Measurements from ENCODE around the gene ADH4. TPM values are rescaled to one million over a fixed set of nuclear protein-coding genes. Genes with fewer than 3 reads are reported as not detected.

The ADH4 gene
- total RNA-seq, 2 donors from 2014 or later = 0.82 to 1.5 TPM

DNA sequence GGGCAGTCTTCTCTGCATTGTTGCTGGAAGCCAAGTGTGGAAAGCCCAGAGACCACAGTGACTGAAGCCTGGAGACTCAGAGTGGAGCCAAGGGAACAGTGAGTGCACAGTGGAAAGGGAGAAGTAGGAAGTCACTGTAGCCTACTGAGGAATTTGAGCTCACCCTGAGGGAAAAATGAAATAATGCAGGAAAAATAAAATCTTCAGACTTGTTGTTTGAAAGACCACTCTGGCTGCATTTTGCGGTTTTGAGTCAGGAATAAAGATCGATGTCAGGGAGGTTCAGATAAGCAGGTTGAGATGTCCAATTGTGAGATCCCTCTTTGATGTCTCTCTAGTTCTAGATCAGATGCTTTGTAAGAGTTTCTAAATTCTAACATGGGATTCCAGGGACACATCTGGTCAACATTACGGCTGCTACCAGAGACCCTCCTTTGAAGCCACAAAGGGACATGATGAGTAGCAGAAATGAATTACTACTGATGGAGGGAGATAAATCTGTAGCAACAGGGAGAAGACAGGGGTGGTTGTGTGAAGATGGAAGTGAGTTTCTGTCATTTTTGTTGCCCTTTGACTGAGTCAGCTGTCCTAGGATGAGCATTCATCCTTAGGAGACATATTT is 8.4 kb downstream of the ADH4 start:
- Histone ChIP-seq H3K9ac (ENCODE audit: low read depth in 2 of 2, low read length in 2 of 2) (no peak overlapping the region), H3K27ac (no peak overlapping the region), H3K4me3 (no peak overlapping the region), H3K27me3 (no peaks in the 10 kb centered on the region), H3K4me1 (no peaks in the 10 kb centered on the region), H3K9me3 (no peaks in the 10 kb centered on the region), H3K36me3 (no peaks in the 10 kb centered on the region)
- intact Hi-C loops (cut with DNase I) = no loop called here
- TF ChIP-seq, protein P1, sequence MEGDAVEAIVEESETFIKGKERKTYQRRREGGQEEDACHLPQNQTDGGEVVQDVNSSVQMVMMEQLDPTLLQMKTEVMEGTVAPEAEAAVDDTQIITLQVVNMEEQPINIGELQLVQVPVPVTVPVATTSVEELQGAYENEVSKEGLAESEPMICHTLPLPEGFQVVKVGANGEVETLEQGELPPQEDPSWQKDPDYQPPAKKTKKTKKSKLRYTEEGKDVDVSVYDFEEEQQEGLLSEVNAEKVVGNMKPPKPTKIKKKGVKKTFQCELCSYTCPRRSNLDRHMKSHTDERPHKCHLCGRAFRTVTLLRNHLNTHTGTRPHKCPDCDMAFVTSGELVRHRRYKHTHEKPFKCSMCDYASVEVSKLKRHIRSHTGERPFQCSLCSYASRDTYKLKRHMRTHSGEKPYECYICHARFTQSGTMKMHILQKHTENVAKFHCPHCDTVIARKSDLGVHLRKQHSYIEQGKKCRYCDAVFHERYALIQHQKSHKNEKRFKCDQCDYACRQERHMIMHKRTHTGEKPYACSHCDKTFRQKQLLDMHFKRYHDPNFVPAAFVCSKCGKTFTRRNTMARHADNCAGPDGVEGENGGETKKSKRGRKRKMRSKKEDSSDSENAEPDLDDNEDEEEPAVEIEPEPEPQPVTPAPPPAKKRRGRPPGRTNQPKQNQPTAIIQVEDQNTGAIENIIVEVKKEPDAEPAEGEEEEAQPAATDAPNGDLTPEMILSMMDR (IDR thresholded peaks at IDR 0.05) = no peak
- DNase-seq = no peak

DNA sequence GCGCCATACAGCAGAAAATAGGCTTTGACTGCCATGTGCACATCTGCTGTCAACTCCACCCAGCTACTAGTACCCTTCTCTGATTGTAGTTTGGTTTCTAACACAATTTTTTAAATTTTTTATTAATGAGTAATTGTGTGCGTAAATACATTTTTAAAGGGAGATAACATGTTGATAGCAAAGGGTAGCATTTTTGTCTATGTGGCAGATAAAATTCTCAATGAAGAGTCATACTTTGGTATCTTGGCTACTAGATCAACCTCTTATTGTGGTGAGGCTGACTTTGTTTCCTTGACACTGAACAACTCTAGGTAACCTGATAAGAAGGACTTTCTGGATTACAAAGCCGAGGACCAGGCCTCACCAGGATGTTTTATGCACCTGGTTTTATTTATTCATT is 9.5 kb downstream of the ADH4 start:
- no peak for DNase-seq
- Histone ChIP-seq H3K27ac (no peak overlapping the region), H3K27me3 (no peaks in the 10 kb centered on the region), H3K9me3 (no peaks in the 10 kb centered on the region), H3K4me3 (no peak overlapping the region), H3K9ac (ENCODE audit: low read depth in 2 of 2, low read length in 2 of 2) (no peak overlapping the region), H3K4me1 (no peaks in the 10 kb centered on the region), H3K36me3 (no peaks in the 10 kb centered on the region)
- intact Hi-C loops (cut with DNase I) = no loop called here
- TF ChIP-seq, protein P1 (IDR thresholded peaks at IDR 0.05) = no peak

DNA sequence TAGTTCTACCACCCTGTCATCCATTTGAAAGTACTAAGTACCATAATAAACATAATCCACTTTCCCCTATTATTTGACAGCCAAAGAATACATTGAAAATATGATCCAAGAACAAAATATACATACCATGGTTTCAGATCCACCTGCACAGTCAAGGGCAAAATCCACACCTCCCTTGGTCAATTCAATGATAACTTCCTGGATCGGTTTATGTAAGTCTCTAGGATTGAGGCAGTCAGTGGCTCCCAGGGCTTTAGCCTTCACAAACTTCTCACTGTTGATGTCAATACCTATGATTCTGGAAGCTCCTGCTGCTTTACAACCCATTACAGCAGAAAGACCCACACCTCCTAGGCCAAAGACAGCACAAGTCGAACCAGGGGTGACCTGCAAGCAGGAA is 12.7 kb downstream of the ADH4 start:
- Histone ChIP-seq H3K4me3 (no peak overlapping the region), H3K27ac (no peak overlapping the region), H3K36me3 (no peaks in the 10 kb centered on the region), H3K9ac (ENCODE audit: low read depth in 2 of 2, low read length in 2 of 2) (no peak overlapping the region), H3K27me3 (no peaks in the 10 kb centered on the region), H3K4me1 (no peaks in the 10 kb centered on the region), H3K9me3 (no peaks in the 10 kb centered on the region)
- no peak for DNase-seq
- TF ChIP-seq, protein P1 (IDR thresholded peaks at IDR 0.05) = no peak
- intact Hi-C loops (cut with DNase I) = no loop called here

DNA sequence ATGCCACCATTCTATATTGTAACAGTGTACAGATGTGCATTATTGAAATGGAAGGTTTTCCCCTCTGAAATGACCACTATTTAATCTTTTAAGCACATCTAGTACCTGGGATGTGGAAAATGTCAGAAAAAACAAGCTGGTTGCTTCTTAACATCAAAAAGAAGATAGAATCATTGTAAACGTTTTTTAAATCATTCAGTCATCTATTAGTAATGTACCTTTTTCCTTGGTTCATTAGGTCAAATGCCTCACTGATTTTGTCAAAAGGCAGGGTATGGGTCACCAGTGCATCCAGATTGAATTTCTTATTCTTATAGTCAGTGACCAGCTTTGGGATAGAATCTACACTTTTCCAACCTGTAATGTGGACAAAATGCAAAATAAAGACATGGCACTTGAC is 17.7 kb downstream of the ADH4 start:
- no peaks in the 10 kb centered on the region for H3K9me3 ChIP-seq
- intact Hi-C loops (cut with DNase I) = no loop called here
- TF ChIP-seq, protein P1 (IDR thresholded peaks at IDR 0.05) = no peak
- no peak overlapping the region for H3K9ac ChIP-seq (ENCODE audit: low read depth in 2 of 2, low read length in 2 of 2)
- no peak overlapping the region for H3K4me3 ChIP-seq
- no peaks in the 10 kb centered on the region for H3K27me3 ChIP-seq
- no peaks in the 10 kb centered on the region for H3K36me3 ChIP-seq
- no peak overlapping the region for H3K27ac ChIP-seq
- no peak for DNase-seq
- H3K4me1 ChIP-seq = no peaks in the 10 kb centered on the region

DNA sequence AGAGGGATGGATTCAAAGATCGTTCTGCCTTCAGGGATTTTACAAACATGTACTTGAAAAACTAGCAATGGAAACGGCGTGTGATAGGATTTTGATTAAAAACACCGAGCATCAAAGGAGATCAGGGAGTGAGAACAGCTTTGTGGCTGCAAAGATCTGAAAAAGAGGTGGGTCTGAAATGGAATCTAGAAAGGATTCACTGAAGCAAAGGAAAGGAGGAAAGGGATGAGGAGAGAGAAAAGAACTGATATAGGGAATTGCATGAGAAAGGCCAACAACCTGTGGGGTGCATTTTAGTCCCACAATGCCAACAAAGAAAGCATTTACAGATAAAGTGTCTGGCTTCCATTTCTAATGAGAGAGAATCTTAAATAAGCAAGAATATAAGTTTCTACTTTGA is 23.1 kb downstream of the ADH4 start:
- Histone ChIP-seq H3K4me1 (no peaks in the 10 kb centered on the region), H3K27ac (no peak overlapping the region), H3K36me3 (no peaks in the 10 kb centered on the region), H3K9ac (ENCODE audit: low read depth in 2 of 2, low read length in 2 of 2) (no peak overlapping the region), H3K4me3 (no peak overlapping the region), H3K27me3 (no peaks in the 10 kb centered on the region), H3K9me3 (no peaks in the 10 kb centered on the region)
- TF ChIP-seq, protein P1 (IDR thresholded peaks at IDR 0.05) = no peak
- DNase-seq = no peak
- intact Hi-C loops (cut with DNase I) = no loop called here
